ENCODE results near the gene DCXR. TPM values are rescaled to one million over a fixed set of nuclear protein-coding genes. Genes with fewer than 3 reads are reported as not detected.

Gene DCXR
- total RNA-seq, 1 donor from 2014 or later = 105 TPM

DNA sequence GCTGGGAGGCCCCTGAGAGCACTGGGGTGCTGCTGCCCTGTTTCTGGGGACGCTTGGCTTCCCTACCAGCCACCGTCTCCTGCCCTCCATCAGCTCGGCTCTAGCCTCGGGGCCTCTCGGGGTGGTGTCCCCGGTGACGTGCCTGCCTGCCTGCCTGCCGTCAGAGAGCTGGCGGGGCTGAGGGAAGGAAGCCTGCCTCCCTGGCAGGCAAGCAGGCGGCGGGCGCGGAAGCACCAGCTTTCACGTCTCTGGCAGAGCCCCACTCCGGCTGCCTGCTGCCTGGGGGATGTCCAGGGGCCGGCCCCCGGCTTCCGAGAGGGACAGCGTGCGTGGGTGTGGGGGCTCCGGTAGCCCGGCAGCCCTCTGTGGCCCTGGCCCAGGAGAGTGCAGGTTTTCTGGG is 24.2 kb downstream of the DCXR start:
- no peak for DNase-seq (ENCODE audit: low read depth)

DNA sequence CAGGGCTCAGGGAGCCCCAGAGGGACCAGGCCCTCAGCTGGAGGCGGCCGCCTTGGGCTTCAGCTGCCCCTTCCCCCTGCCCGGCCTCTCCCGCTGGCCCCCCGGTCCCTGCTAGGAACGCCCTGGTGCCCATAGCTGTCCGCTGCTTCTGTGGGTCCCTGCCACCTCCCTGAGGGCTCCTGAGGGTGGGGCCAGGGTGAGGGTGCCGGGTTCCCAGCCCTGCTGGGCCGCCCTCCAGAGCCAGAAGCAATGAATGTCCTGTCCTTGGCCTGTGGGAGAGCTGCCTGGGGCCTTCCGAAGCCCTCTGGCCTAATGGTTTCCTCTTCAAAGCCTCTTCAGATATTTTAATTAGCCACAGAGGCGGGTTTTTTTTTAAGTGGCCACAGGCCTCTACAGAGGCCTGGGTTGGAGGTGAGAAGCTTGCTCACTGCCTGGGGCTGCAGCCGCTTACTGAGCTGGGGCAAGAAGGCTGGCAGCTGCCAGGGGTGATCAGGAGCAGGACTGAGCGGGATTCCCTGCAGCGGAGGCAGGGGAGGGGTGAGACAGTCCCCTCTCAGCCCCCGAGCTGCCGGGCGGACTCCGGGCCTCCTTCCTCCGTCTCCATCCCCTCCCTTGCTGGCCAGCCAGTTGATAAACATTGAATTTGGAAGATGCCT is 24.7 kb downstream of the DCXR start:
- no peak for DNase-seq (ENCODE audit: low read depth)

DNA sequence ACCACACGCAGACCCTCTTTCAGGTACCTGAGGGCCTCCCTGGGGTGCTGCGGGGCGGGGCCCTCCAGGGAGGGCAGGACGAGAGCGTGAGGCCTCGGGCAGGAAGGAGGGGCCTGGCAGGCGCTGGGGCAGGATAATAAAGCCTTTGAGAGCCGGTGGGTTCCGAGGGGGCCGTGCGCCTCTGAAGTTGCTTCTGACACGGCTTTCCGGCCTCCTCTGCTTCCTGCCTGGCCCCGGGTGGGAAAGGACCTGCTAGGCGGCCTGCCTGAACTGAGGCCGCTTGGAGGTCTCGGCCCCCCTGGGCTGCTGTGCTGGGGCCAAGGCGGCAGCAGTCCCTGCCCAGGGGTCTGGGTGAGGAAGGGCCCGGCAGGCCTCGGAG is 25.2 kb downstream of the DCXR start:
- DNase-seq (ENCODE audit: low read depth) = no peak

DNA sequence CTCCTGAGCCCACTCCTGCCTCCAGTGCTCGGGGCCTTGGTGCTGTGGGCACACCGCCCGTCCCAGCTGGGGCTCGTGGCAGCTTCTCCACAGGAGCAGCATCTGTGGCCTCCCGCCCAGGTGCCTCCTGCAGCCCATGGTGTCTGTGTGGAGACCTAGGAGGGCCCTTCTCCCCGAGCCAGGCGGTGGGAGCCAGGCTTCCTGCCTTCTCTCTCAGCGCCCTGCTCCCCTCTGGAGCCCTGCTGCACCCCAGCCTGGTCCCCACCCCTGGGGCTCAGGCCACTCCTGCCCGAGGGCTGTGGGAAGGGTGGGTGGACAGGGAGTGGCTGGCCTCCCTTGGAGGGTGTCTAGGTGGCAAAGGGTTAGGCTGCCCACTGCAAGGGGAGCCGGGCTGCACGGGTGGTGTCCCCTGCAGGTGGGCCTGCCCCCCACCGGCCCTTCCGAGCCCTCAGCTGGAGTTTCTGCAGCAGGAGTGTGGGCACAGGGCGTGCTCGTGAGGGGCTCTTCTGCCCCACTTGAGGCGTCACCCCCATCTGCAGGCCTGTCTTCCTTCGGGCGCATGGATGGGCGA is 25.8 kb downstream of the DCXR start:
- no peak for DNase-seq (ENCODE audit: low read depth)

DNA sequence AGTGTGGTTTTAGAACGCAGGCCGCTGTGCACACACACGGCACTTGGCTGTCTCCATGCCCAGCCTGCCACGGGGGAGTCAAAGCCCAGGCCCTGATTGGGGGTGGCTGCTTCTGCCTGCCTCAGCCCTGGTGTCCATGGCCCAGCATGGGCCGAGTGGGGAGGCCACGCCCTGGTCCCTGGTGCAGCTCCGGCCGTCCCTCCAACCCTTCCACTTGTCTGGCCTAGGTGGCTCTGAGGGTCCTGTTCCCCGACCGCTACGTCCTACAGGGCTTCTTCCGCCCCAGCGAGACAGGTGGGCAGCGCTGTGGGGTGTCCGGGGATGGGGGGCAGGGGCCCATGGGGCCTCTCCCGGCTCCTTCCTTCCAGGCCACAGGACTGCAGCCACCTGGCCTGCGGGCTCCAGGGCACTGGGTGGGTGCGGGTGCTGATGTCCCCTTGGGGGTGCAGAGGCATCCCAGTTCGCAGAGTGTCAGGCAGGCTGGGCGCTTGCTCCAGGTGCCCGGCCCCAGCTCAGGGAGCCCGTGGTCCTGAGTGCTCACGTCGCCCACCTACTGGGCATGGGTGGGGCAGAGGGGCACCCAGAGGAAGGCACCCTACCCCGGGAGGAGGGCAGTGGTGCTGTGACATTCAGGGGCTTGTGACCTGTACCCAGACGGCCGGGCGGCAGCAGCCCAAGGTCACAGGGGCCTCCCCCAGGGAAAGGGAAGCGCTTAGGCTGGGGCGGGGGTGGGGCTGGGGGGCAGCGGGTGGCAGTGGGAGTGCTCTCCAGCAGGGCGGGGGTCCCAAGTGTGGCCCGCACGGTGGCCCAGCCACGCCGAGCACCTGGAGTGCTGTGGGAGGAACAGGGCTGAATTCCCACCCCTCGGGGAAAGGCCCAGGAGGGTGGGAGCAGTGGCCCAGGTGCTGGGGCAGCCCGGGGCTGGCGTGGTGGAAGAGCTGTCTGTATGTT is 26.6 kb downstream of the DCXR start:
- no peak for DNase-seq (ENCODE audit: low read depth)

DNA sequence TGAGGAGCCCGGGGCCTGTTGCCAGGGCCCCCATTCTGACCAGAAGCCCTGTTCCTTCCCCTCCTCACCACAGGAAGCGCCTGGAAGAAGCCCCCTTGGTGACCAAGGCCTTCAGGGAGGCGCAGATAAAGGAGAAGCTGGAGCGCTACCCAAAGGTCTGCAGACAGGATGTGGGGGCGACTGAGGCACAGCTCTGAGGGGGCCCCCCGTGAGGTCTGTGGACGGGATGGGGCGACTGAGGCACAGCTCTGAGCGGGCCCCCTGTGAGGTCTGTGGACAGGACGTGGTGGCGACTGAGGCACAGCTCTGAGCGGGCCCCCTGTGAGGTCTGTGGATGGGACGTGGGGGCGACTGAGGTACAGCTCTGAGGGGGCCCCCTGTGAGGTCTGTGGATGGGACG is 28.1 kb downstream of the DCXR start:
- DNase-seq (ENCODE audit: low read depth) = no peak

DNA sequence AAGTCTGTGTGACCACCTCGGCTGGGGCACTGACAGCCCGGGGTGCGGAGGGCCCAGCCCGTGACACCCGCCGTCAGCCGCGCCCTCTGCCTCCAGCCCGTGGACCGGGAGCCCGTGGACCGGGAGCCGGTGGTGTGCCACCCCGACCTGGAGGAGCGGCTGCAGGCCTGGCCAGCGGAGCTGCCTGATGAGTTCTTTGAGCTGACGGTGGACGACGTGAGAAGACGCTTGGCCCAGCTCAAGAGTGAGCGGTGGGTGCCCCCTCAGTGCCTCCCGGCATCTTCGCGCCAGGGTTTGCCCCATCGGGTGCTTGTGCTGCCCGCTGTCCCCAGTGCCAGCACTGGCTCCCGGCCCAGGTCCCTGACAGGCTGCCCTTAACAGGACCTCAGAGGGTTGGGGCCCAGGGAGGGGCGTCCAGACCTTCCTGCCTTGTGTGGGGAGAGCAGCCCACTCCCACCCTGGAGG is 28.5 kb downstream of the DCXR start:
- DNase-seq (ENCODE audit: low read depth) = no peak

DNA sequence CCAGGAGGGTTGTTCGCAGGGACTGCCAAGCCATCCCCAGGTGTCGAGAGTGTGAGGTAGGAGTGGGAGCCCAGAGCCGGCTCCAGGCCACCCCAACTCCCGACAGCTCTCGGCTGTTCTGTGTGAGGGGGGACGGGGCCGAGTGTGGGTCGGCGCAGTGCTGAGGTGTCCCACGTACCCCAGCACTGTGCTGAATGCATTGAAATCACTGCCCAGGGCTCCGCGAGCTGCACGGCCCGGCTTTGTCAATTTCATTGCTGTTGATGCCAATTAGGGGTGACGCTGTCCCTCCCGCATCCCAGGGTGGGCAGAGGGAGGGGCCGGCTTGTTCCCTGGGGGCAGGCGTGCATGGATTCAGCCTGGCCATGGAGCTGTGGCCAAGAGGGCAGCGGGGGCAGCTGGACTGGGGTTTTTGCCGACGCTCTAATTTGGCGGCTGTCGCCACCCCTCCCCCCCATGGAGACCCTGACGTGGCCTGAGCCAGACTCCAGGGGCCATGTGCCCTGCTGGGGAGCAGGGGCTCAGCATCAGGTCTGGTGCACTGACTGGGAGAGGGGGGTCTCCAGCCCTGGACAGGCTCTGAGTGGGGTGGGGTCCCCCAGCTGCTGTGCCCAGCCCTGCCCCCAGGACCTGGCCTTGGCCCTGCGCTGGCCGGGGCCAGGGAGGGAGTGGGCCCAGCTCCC is 29.1 kb downstream of the DCXR start:
- DNase-seq (ENCODE audit: low read depth) = no peak

DNA sequence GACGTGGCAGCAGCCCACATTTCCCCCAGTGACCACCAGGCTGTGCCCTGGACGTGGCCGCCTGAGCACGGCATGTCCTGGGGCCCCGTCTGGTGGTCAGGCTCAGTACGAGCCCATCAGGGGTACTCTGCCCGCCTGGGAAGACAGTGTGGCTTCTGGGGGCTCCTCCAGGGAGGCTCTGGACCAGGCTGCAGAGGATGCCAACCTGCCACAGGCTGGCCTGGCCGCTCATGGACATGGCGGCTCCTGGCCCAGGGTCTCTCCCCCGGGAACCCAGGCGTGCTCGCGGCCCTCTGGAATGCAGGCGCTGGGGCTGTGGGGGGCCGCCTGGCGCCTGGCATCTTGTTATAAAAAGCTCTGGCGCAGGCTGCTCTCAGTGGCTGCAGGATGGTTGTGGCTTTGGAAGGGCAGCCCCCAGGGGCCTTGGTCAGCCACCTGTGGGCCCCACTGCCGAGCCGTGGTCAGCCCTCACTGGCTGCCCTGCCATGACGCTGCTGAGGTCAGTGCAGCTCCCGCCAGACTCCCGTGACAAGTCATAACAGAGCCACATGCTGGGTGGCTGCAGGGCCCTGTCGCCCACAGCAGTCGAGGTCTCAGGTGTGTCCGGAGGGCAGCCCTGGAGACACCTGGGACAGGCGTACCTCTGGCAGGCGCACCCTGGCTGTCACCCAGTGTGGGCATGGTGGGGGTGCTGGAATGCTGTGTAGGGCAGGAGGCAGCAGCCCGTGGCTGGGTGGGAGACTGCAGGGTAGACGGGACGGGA is 29.8 kb downstream of the DCXR start:
- peak; percentile 89 for DNase-seq (ENCODE audit: low read depth)

DNA sequence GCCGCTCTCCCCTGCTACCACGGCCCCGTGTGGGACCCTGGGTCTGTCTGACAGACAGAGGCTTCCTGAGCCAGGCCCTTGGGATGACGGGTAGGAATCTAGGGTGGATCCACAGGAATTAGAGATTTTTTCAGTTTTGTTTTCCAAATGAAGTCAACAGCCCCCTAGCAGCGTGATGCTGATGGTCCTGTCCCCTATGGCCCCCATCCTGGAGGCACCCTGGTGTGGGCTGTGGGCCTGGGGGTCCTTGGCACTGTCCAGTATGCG is 30.3 kb downstream of the DCXR start:
- no peak for DNase-seq (ENCODE audit: low read depth)

DNA sequence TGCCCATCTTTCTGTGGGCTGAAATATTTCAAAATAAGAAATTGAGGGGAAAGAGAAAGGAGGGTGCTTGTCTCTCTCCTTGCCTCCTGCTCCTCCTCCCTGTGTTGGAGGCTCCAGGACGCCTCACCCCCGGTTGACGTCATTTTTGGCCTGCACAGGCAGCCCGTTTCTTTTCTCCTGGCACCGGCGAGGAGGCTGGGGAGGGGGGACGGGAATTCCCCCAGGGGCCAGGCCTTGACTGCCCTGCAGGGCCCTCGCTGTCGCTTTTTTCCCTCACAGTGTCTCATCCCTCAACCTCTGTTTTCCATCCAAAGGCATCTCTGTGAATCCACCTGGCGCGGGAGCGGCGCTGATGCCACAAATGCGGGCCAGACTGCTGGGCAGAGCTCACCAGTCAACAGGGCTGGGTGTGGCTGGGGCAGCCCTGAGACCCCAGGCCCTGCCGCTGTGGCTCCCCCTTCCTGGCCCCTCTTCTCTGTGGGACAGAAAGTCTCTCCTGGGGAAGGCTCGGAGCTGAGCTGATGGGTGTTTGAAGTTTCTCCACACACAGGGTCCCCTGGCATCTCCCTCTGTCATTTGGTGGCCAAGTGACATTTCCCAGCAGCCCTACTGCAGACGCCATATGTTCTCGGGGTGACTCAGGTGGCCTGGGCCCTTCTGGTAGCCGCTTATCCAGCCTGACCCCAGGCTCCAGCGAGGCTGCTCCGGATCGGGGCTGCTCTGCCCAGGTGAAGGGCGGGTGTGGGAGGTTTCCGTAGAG is 30.8 kb downstream of the DCXR start:
- no peak for DNase-seq (ENCODE audit: low read depth)

DNA sequence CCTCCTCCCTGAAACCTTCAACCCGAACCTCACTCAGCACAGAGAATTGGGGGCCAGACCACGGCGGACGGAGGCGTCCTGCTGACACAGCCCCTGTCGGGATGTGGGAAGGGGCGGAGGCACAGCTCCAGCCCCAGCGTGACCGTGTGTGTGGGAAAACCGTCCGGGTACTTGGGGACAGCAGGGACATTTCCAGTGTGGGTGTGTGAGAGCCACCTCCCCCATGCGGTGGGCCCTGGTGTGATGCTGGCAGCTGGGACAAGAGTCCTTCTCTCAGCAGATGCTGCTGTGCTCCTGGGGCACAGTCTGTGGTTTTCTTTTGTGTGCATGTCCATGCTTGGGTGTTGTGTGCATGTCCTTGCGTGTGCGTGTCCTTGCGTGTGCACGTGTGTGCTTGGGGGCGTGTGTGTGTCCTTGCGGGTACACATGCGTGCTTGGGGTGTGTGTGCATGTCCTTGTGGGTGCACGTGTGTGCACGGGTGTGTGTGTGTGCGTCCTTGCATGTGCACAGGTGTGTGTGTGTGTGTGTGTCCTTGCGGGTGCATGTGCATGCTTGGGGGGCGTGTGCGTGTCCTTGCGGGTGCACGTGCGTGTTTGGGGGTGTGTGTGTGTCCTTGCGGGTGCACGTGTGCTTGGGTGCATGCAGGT is 31.7 kb downstream of the DCXR start:
- DNase-seq (ENCODE audit: low read depth) = no peak

DNA sequence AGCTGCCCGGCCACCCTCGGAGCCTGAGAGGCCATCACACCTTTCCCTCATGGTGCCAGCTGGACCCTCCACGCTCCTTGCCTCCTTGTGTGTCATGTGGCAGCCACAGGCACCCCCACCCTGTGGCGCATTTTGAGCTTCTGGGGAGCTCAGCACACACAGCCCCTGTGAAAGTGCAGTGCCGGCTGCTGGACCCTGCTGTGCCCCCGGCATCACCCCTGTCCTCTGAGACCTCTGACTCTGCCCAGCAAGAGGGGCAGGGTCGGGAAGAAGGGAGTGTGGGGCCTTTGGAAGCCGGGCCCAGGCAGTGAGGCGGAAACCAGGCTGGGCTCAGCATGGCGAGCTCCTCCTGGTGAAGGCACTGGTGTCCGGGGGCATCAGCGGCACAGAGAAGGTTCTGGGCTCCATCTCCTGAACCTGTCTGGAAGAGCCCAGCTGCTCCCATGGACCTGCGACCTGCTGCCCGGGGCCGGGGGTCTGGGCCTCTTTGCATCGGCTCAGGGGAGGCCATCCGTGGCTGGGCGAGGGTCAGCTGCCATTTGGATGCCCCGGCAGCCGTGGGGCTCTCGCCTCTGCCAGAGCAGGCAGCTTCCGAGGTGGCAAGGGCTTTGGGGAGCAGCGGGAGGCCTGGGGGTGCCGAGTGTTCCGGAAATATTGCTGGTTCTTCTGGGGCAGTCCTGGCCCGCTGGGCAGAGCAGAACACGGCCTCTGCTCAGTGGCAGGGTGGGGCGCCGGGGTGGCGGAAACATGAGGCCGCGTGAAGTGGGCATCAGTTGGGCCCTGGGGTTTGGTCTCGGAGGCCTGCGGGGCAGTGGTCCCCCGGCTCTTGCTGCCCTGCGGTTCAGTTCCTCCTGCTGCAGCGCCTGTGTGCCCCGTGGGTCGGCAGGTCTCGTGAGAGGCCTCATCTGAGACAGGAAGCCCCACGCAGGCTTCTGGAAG is 32.7 kb downstream of the DCXR start:
- DNase-seq (ENCODE audit: low read depth) = no peak

DNA sequence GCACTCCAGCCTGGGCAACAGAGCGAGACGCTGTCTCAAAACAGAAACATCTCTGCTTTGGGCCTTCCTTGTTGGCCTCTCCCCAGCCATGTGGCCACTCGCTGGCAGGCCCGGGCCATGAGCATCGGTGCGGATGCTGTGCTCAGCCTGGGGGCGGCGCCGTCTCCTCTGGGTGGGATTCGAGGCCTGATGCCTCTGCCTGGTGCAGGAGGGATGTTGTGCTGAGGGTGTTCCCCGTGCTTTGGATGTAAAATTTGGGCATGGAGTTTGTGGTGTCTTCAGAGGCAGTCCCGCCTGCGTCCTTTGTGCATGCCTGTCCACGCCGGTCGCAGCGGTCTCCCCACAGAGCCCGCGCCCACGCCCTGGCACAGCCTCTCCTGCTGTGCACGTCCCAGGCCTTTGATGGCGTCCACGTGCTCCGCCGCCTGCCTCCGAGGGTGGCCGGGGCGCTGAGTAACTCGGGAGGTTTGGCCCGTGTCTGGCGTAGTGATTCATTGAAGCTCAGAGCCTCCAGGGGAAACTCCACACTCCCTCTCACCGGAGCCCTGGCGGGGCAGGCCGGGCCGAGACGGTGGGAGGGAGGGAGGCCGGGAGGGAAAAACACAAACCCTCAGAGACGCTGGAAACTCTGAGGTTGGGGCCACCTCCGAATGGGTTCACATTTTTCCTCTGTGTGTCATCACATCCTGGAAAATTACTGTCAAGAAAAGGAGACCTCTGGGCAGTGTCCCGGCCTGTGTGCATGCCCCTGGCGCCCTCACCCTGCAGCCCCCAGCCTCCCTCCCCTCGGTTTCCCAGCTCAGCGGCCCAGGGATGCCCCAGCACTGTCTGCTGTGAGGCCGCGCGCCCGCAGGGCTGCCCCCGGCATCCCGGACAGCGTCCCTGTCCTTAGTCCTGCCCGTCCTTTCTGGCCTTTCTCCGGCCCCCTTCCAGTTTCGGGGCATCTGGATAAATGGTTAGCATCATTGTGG is 33.8 kb downstream of the DCXR start:
- peak; percentile 88 for DNase-seq (ENCODE audit: low read depth)

DNA sequence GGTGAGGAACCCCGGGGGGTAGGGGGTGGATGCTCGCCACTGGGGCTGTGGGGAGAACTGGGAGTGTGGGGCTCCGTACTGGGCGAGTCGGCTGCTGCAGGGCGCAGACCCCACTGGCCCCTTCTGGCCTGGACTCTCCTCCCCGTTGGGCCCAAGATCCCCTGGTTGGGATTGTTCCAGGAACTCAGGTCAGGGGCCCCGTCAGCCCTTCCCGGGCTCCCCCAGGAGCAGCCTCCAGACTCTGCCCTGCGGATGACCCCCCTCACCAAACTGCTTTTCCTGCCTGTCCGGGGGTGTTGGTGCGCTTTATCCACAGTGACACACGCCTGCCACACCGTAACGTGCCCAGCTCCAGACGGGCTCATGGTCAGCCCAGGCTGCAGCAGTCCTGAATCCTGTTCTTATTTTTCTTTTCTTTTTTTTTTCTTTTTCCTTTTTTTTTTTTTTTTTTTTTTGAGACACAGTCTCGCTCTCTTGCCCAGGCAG is 35.9 kb downstream of the DCXR start:
- DNase-seq (ENCODE audit: low read depth) = no peak

DNA sequence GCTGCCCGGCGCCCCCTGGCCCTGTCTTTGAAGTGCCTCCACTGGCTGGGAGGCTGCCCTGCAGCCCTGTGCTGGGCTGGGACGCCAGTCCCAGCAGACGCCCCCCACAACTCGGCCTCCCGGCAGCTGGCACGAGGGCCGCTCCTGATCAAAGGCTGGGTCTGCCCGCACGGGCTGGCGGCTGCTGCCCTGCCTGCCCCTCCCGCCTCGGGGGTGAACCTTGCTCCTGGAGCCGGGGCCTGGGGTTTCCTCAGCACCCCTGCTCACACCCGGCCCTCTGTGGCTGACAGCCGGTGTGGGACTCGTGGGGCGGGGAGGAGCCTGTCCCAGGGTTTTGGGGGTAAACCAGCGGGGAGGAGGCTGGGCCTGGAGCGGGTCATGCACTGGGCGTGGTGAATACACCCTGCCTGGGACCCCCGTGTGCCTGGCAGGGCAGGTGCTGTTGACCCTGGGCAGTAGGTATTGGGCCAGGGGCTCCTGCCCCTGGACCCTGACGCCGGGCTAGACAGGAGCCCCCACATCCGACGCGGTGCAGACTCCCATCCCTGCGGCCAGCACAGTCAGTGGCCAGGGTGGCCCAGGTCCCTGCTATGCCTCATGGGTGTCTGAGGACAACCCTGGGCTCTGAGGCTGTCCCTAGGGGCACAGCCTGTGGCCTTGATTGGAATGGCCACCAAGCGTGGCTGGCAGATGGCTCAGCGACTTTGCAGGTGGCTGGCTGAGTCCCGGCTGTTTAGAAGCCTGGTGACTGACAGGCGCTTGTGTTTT is 36.5 kb downstream of the DCXR start:
- DNase-seq (ENCODE audit: low read depth) = peak; percentile 53
